ENCODE measurements around the gene UBE3D. TPM values are rescaled to one million over a fixed set of nuclear protein-coding genes. Genes with fewer than 3 reads are reported as not detected.

UBE3D gene
- total RNA-seq, 1 experiment from 2014 or later, result 10.7 TPM

DNA sequence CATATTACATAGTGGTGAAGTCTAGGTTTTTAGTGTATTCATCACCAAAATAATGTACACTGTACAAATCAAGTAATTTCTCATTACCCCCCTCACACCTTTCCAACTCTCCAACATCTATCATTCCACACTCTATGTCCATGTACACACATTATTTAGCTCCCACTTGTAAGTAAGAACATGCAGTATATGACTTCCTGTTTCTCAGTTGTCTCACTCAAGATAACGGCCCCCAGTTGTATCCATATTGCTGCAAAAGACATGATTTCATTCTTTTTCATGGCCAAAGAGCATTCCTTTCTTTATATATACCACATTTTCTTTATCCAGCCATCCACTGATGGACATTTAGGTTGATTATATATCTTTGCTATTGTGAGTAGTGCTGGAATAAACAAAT is 86.0 kb downstream of the UBE3D start:
- Histone ChIP-seq H2BK15ac (ENCODE audit: low read depth, low read length) (no peak overlapping the region), H2AK5ac (ENCODE audit: insufficient read length, low read length) (no peak overlapping the region), H2BK5ac (ENCODE audit: insufficient read length, low read length) (no peak overlapping the region), H3K9ac (ENCODE audit: extremely low read depth, insufficient read length, low read length) (no peak overlapping the region), H3K27me3 (ENCODE audit: insufficient read depth, low read length) (no peaks in the 10 kb centered on the region), H3K23me2 (ENCODE audit: insufficient read length, low read depth, low read length, poor library complexity, severe bottlenecking) (no peaks in the 10 kb centered on the region), H3K14ac (ENCODE audit: insufficient read depth, low read length) (no peak overlapping the region), H3K56ac (ENCODE audit: insufficient read length, low read depth, low read length) (no peak overlapping the region), H2BK120ac (ENCODE audit: low read depth, low read length, poor library complexity, severe bottlenecking) (no peak overlapping the region), H4K20me1 (ENCODE audit: control insufficient read depth, insufficient read depth, insufficient read length) (no peaks in the 10 kb centered on the region), H3K4me1 (ENCODE audit: insufficient read depth, low read length) (no peaks in the 10 kb centered on the region), H3K18ac (ENCODE audit: insufficient read length, low read depth, low read length) (no peak overlapping the region), H2BK12ac (ENCODE audit: insufficient read length, low read depth, low read length) (no peak overlapping the region), H4K5ac (ENCODE audit: insufficient read length, low read depth, low read length) (no peak overlapping the region), H3K27ac (ENCODE audit: insufficient read length, low read depth, low read length) (no peak overlapping the region), H3K79me2 (ENCODE audit: insufficient read depth, low read length) (no peaks in the 10 kb centered on the region), H4K8ac (replicated peaks; ENCODE audit: insufficient read length, low read depth, low read length) (no peak overlapping the region), H3K4ac (ENCODE audit: low read depth, low read length) (no peak overlapping the region), H3T11ph (ENCODE audit: low read length) (no peak overlapping the region), H4K91ac (ENCODE audit: insufficient read length, low read depth, low read length) (no peak overlapping the region), H2BK20ac (ENCODE audit: low read depth, low read length, poor library complexity, severe bottlenecking) (no peak overlapping the region), H3K9me3 (ENCODE audit: control insufficient read depth, low read depth, low read length) (no peaks in the 10 kb centered on the region), H3K79me1 (ENCODE audit: insufficient read depth, low read depth, low read length, poor library complexity, severe bottlenecking) (no peaks in the 10 kb centered on the region), H3K4me2 (ENCODE audit: insufficient read depth, insufficient read length, low read length) (no peak overlapping the region), H2AFZ (ENCODE audit: low read length) (no peak overlapping the region), H3K23ac (ENCODE audit: insufficient read length, low read depth, low read length) (no peak overlapping the region)
- H3K27ac Mint-ChIP-seq, result no peak overlapping the region
- no peak overlapping the region; a peak in 1 of 5 replicates for H3K4me3 Mint-ChIP-seq
- no peaks in the 10 kb centered on the region for H3K27me3 Mint-ChIP-seq (ENCODE audit: low read depth)
- peaks cover 0 to 2% of the 10 kb centered on the region in 2 experiments; a peak in 1 of 4 replicates for H3K4me1 Mint-ChIP-seq
- TF ChIP-seq, protein P1, sequence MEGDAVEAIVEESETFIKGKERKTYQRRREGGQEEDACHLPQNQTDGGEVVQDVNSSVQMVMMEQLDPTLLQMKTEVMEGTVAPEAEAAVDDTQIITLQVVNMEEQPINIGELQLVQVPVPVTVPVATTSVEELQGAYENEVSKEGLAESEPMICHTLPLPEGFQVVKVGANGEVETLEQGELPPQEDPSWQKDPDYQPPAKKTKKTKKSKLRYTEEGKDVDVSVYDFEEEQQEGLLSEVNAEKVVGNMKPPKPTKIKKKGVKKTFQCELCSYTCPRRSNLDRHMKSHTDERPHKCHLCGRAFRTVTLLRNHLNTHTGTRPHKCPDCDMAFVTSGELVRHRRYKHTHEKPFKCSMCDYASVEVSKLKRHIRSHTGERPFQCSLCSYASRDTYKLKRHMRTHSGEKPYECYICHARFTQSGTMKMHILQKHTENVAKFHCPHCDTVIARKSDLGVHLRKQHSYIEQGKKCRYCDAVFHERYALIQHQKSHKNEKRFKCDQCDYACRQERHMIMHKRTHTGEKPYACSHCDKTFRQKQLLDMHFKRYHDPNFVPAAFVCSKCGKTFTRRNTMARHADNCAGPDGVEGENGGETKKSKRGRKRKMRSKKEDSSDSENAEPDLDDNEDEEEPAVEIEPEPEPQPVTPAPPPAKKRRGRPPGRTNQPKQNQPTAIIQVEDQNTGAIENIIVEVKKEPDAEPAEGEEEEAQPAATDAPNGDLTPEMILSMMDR (conservative IDR thresholded peaks at IDR 0.05), result no peak
- H3K9me3 Mint-ChIP-seq, result no peaks in the 10 kb centered on the region
- DNase-seq, result no peak
- H3K36me3 Mint-ChIP-seq (ENCODE audit: insufficient read depth in 1 of 3, low read depth in 3 of 3), result no peaks in the 10 kb centered on the region
- WGBS (ENCODE audit: extremely low coverage, insufficient read length, low lambda C conversion rate), result no CpG with 5 or more reads among the region's 1 CpG

All from H9 (cell line).